Measurements from ENCODE around the gene CDADC1.

DNA sequence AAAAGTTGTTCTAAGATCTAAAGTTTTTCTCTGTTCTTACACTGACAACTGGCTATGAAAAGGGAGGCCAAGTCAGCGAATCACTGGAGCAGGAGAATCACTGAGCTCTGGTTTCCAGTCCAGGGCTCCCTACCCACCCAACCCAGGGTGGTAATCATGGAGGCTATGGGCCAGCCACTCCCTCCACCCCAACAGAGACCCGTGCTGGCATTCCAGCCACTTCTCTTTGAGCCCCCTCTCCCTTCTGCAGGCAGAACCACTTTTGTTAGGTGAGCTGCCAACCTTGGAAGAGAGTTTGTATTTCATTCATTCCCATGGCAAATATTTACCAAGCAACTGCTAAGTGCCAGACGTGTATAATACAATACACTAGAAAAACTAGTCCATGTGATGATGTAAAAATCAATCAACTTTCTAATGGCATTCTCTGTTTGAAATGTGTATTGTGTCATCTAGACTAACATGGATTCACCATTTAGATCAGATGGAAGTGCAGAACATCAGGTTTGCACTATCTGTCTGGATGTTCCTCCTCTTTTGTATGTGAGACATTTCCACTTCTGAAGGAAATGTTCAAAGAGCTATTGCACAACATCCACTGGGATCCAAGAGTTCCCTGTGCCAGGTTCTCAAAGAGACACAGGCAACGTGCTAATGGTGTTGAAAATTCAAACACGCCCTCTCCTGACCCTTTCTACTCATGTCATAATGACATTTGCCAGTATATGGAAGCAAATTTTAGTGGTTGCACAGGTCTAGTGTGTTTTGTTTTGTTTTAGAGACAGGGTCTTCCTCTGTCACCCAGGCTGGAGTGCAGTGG is 22.3 kb upstream of the CDADC1 start:
- TF ChIP-seq EZH2 (IDR thresholded peaks at IDR 0.05; ENCODE audit: borderline replicate concordance, low read depth, low read length, severe bottlenecking) (no peak), POLR2AphosphoS5 (IDR thresholded peaks at IDR 0.05; ENCODE audit: insufficient read depth, low read depth, low read length) (no peak), POLR2A (IDR thresholded peaks at IDR 0.05; ENCODE audit: low read depth, low read length) (no peak), JUN (IDR thresholded peaks at IDR 0.05; ENCODE audit: borderline replicate concordance, insufficient read depth, insufficient read length, low read depth) (no peak), FOS (IDR thresholded peaks at IDR 0.05; ENCODE audit: borderline replicate concordance, insufficient read depth, low read length) (no peak)
- TF ChIP-seq, protein P1, sequence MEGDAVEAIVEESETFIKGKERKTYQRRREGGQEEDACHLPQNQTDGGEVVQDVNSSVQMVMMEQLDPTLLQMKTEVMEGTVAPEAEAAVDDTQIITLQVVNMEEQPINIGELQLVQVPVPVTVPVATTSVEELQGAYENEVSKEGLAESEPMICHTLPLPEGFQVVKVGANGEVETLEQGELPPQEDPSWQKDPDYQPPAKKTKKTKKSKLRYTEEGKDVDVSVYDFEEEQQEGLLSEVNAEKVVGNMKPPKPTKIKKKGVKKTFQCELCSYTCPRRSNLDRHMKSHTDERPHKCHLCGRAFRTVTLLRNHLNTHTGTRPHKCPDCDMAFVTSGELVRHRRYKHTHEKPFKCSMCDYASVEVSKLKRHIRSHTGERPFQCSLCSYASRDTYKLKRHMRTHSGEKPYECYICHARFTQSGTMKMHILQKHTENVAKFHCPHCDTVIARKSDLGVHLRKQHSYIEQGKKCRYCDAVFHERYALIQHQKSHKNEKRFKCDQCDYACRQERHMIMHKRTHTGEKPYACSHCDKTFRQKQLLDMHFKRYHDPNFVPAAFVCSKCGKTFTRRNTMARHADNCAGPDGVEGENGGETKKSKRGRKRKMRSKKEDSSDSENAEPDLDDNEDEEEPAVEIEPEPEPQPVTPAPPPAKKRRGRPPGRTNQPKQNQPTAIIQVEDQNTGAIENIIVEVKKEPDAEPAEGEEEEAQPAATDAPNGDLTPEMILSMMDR (IDR thresholded peaks at IDR 0.05; ENCODE audit: extremely low read depth in 1 of 2, insufficient read depth in 1 of 2, low read depth in 1 of 2, low read length in 2 of 2), result no peak
- TF ChIP-seq, protein P2, sequence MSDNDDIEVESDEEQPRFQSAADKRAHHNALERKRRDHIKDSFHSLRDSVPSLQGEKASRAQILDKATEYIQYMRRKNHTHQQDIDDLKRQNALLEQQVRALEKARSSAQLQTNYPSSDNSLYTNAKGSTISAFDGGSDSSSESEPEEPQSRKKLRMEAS (IDR thresholded peaks at IDR 0.05; ENCODE audit: insufficient read depth, insufficient read length), result no peak
